GM19395 (cell line): ENCODE data around the gene TSSC4.

Experiments
- ATAC-seq: cut with Tn5 transposase; IDR thresholded peaks from one replicate; pipeline ENCODE4 v1.9.1; 2021; ENCODE audit warnings: mild to moderate bottlenecking, moderate library complexity; ENCODE audit not compliant: unreplicated experiment

The TSSC4 gene

GRCh38 chr11:2368851-2369180 lies 31.7 kb upstream of the TSSC4 start:
- no peak for ATAC-seq

GRCh38 chr11:2369320-2369719 lies 31.2 kb upstream of the TSSC4 start:
- ATAC-seq, result no peak

GRCh38 chr11:2369896-2370295 lies 30.7 kb upstream of the TSSC4 start:
- no peak for ATAC-seq

- ATAC-seq, result no peak
These were observed 25.9 kb upstream of the TSSC4 start for GRCh38 chr11:2374456-2375201.

- no peak for ATAC-seq
These were observed 25.2 kb upstream of the TSSC4 start for GRCh38 chr11:2375341-2375853.

- no peak for ATAC-seq
These were observed 24.5 kb upstream of the TSSC4 start for GRCh38 chr11:2375964-2376551.

- ATAC-seq, result no peak
These were observed 23.6 kb upstream of the TSSC4 start, which contains the start of gene CD81 for GRCh38 chr11:2376751-2377451. Gene CD81 (plus strand): TSS chr11:2377310. CDS start chr11:2377550, 240 bp downstream.

- no peak for ATAC-seq
These were observed 22.8 kb upstream of the TSSC4 start for GRCh38 chr11:2377511-2378443.

GRCh38 chr11:2378527-2379210 lies 21.9 kb upstream of the TSSC4 start:
- no peak for ATAC-seq

GRCh38 chr11:2379466-2380174 lies 20.9 kb upstream of the TSSC4 start:
- no peak for ATAC-seq

- ATAC-seq, result no peak
These were observed 20.2 kb upstream of the TSSC4 start for GRCh38 chr11:2380396-2380795.

- ATAC-seq, result no peak
These were observed 19.7 kb upstream of the TSSC4 start for GRCh38 chr11:2380807-2381350.

- ATAC-seq, result no peak
These were observed 18.9 kb upstream of the TSSC4 start for GRCh38 chr11:2381494-2382128.

GRCh38 chr11:2382129-2382517 lies 18.4 kb upstream of the TSSC4 start:
- no peak for ATAC-seq

- ATAC-seq, result no peak
These were observed 17.4 kb upstream of the TSSC4 start for GRCh38 chr11:2382936-2383851.

GRCh38 chr11:2383852-2384804 lies 16.4 kb upstream of the TSSC4 start:
- ATAC-seq, result no peak
